Loucy (cell line): ENCODE data around the gene MUC3A.
"Not testable (repeated sequence)": the region's sequence is repeated elsewhere in the genome, so short reads cannot be mapped to it uniquely, and the experiment has no call there.

Experiments used
- H2AFZ ChIP-seq: fragments of 200-600 bp; sonication (generic); 2 replicates; pipeline ENCODE4 v1.6.0; 2016; ENCODE audit warnings: antibody characterized with exemption, mild to moderate bottlenecking, low read length, moderate library complexity
- H3F3A ChIP-seq: fragments of 200-600 bp; 2 replicates; pipeline ENCODE4 v1.6.0; 2016; ENCODE audit warnings: antibody characterized with exemption, low read depth, mild to moderate bottlenecking
- H3K27me3 ChIP-seq: fragments of 200-600 bp; sonication (generic); 2 replicates; pipeline ENCODE4 v1.6.1; 2014; ENCODE audit warnings: low read length, mild to moderate bottlenecking; ENCODE audit not compliant: insufficient read depth, poor library complexity, severe bottlenecking
- H3K36me3 ChIP-seq: fragments of 200-600 bp; sonication (generic); 2 replicates; pipeline ENCODE4 v1.6.1; 2016; ENCODE audit warnings: low read length; ENCODE audit not compliant: insufficient read depth
- H3K4me1 ChIP-seq: fragments of 200-600 bp; sonication (generic); 2 replicates; pipeline ENCODE4 v1.5.1; 2014; ENCODE audit warnings: low read length, mild to moderate bottlenecking; ENCODE audit not compliant: insufficient read depth, poor library complexity, severe bottlenecking
- H3K4me2 ChIP-seq: fragments of 200-600 bp; sonication (generic); 2 replicates; pipeline ENCODE4 v1.6.0; 2014; ENCODE audit warnings: antibody characterized with exemption, low read length, low read depth, mild to moderate bottlenecking; ENCODE audit not compliant: poor library complexity, severe bottlenecking
- H3K4me3 ChIP-seq: fragments of 200-600 bp; sonication (generic); 2 replicates; pipeline ENCODE4 v1.5.1; 2014; ENCODE audit warnings: low read length, mild to moderate bottlenecking, mixed read lengths; ENCODE audit not compliant: poor library complexity, severe bottlenecking
- H3K79me2 ChIP-seq: fragments of 200-600 bp; sonication (generic); 2 replicates; pipeline ENCODE4 v1.6.1; 2014; ENCODE audit warnings: low read length; ENCODE audit not compliant: insufficient read depth
- H3K9ac ChIP-seq: fragments of 200-600 bp; sonication (generic); 2 replicates; pipeline ENCODE4 v1.6.0; 2014; ENCODE audit warnings: mild to moderate bottlenecking, low read depth, low read length, moderate library complexity; ENCODE audit not compliant: poor library complexity, severe bottlenecking
- H3K9me2 ChIP-seq: fragments of 200-600 bp; sonication (generic); replicated peaks from 2 replicates; pipeline ENCODE4 v1.6.1; 2016; ENCODE audit warnings: low read depth, low read length, mixed read lengths
- H3K9me3 ChIP-seq: fragments of 200-600 bp; sonication (generic); 2 replicates; pipeline ENCODE4 v1.6.1; 2014; ENCODE audit warnings: mild to moderate bottlenecking, antibody characterized with exemption, low read length, low read depth; ENCODE audit not compliant: insufficient read depth
- H4K20me1 ChIP-seq: fragments of 200-600 bp; sonication (generic); 2 replicates; pipeline ENCODE4 v1.6.0; 2014; ENCODE audit warnings: antibody characterized with exemption, low read length, mild to moderate bottlenecking; ENCODE audit not compliant: insufficient read depth, poor library complexity, severe bottlenecking
- EZH2phosphoT487 ChIP-seq: fragments of 200-600 bp; IDR thresholded peaks from 2 replicates; pipeline ENCODE4 v1.6.1; 2018; ENCODE audit warnings: antibody characterized with exemption, mild to moderate bottlenecking, moderate library complexity, borderline replicate concordance
- TF ChIP-seq, protein P1 (sequence below): fragments of 200-600 bp; sonication (generic); conservative IDR thresholded peaks from 2 replicates; pipeline ENCODE4 v1.5.1; 2014; ENCODE audit warnings: mild to moderate bottlenecking, antibody characterized with exemption, low read length

Gene MUC3A

DNA sequence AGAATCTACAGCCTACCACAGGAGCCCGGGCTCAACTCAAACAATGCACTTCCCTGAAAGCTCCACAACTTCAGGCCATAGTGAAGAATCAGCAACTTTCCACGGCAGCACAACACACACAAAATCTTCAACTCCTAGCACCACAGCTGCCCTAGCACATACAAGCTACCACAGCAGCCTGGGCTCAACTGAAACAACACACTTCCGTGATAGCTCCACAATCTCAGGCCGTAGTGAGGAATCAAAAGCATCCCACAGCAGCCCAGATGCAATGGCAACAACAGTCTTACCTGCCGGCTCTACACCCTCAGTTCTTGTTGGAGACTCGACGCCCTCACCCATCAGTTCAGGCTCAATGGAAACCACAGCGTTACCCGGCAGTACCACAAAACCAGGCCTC, 42.3 kb downstream of the MUC3A start:
- Histone ChIP-seq H3K4me1 (no peaks in the 10 kb centered on the region), H2AFZ (no peak overlapping the region), H3K9ac (no peak overlapping the region), H3K4me2 (no peak overlapping the region), H3K9me2 (no peaks in the 10 kb centered on the region), H3K9me3 (peaks cover 5% of the 10 kb centered on the region; the same call in 1 of the 2 replicates), H3K4me3 (no peak overlapping the region), H3F3A (no peaks in the 10 kb centered on the region), H3K36me3 (no peaks in the 10 kb centered on the region), H3K27me3 (no peaks in the 10 kb centered on the region), H3K79me2 (no peaks in the 10 kb centered on the region), H4K20me1 (no peaks in the 10 kb centered on the region)
- no peak for TF ChIP-seq EZH2phosphoT487
- TF ChIP-seq, protein P1, sequence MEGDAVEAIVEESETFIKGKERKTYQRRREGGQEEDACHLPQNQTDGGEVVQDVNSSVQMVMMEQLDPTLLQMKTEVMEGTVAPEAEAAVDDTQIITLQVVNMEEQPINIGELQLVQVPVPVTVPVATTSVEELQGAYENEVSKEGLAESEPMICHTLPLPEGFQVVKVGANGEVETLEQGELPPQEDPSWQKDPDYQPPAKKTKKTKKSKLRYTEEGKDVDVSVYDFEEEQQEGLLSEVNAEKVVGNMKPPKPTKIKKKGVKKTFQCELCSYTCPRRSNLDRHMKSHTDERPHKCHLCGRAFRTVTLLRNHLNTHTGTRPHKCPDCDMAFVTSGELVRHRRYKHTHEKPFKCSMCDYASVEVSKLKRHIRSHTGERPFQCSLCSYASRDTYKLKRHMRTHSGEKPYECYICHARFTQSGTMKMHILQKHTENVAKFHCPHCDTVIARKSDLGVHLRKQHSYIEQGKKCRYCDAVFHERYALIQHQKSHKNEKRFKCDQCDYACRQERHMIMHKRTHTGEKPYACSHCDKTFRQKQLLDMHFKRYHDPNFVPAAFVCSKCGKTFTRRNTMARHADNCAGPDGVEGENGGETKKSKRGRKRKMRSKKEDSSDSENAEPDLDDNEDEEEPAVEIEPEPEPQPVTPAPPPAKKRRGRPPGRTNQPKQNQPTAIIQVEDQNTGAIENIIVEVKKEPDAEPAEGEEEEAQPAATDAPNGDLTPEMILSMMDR = no peak

DNA sequence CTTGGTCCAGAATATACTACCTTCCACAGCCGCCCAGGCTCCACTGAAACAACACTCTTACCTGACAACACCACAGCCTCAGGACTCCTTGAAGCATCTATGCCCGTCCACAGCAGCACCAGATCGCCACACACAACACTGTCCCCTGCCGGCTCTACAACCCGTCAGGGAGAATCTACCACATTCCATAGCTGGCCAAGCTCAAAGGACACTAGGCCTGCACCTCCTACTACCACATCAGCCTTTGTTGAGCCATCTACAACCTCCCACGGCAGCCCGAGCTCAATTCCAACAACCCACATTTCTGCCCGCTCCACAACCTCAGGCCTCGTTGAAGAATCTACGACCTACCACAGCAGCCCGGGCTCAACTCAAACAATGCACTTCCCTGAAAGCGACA, 42.9 kb downstream of the MUC3A start:
- not testable (repeated sequence) for H3K4me3 ChIP-seq, H3K9me3 ChIP-seq, H4K20me1 ChIP-seq, H3K4me1 ChIP-seq, H3K79me2 ChIP-seq, H3K9ac ChIP-seq, H3K36me3 ChIP-seq, H3K9me2 ChIP-seq, H3K4me2 ChIP-seq, H3F3A ChIP-seq, H2AFZ ChIP-seq, H3K27me3 ChIP-seq

DNA sequence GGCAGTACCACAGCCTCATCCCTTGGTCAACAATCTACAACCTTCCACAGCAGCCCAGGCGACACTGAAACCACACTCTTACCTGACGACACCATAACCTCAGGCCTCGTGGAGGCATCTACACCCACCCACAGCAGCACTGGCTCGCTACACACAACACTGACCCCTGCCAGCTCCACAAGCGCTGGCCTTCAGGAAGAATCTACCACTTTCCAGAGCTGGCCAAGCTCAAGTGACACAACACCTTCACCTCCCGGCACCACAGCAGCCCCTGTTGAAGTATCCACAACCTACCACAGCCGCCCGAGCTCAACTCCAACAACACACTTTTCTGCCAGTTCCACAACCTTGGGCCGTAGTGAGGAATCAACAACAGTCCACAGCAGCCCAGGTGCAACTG, 45.3 kb downstream of the MUC3A start:
- H3K27me3 ChIP-seq, H3K79me2 ChIP-seq, H2AFZ ChIP-seq, H3K4me3 ChIP-seq, H3K9me2 ChIP-seq, H3K9ac ChIP-seq, H3K36me3 ChIP-seq, H4K20me1 ChIP-seq, H3K4me2 ChIP-seq, H3F3A ChIP-seq, H3K9me3 ChIP-seq, H3K4me1 ChIP-seq: not testable (repeated sequence)

DNA sequence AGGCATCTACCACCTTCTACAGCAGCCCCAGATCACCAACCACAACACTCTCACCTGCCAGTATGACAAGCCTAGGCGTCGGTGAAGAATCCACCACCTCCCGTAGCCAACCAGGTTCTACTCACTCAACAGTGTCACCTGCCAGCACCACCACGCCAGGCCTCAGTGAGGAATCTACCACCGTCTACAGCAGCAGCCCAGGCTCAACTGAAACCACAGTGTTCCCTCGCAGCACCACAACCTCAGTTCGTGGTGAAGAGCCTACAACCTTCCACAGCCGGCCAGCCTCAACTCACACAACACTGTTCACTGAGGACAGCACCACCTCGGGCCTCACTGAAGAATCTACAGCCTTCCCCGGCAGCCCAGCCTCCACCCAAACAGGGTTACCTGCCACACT, 49.2 kb downstream of the MUC3A start:
- not testable (repeated sequence) for H3K9ac ChIP-seq, H3K9me2 ChIP-seq, H3K27me3 ChIP-seq, H3K36me3 ChIP-seq, H3K9me3 ChIP-seq, H4K20me1 ChIP-seq, H3K4me2 ChIP-seq, H3K79me2 ChIP-seq, H2AFZ ChIP-seq, H3F3A ChIP-seq, H3K4me1 ChIP-seq, H3K4me3 ChIP-seq

DNA sequence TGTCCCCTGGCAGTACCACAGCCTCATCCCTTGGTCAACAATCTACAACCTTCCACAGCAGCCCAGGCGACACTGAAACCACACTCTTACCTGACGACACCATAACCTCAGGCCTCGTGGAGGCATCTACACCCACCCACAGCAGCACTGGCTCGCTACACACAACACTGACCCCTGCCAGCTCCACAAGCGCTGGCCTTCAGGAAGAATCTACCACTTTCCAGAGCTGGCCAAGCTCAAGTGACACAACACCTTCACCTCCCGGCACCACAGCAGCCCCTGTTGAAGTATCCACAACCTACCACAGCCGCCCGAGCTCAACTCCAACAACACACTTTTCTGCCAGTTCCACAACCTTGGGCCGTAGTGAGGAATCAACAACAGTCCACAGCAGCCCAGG, 50.0 kb downstream of the MUC3A start:
- H3K4me2 ChIP-seq, H3K36me3 ChIP-seq, H3K4me3 ChIP-seq, H3K4me1 ChIP-seq, H3F3A ChIP-seq, H3K9ac ChIP-seq, H3K9me2 ChIP-seq, H3K27me3 ChIP-seq, H4K20me1 ChIP-seq, H2AFZ ChIP-seq, H3K79me2 ChIP-seq, H3K9me3 ChIP-seq: not testable (repeated sequence)

DNA sequence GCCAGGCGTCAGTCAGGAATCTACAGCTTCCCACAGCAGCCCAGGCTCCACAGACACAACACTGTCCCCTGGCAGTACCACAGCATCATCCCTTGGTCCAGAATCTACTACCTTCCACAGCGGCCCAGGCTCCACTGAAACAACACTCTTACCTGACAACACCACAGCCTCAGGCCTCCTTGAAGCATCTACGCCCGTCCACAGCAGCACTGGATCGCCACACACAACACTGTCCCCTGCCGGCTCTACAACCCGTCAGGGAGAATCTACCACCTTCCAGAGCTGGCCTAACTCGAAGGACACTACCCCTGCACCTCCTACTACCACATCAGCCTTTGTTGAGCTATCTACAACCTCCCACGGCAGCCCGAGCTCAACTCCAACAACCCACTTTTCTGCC, 50.7 kb downstream of the MUC3A start:
- H3K4me1 ChIP-seq, H2AFZ ChIP-seq, H3K79me2 ChIP-seq, H3K27me3 ChIP-seq, H3K9ac ChIP-seq, H3F3A ChIP-seq, H3K4me3 ChIP-seq, H4K20me1 ChIP-seq, H3K9me3 ChIP-seq, H3K36me3 ChIP-seq, H3K4me2 ChIP-seq, H3K9me2 ChIP-seq: not testable (repeated sequence)

DNA sequence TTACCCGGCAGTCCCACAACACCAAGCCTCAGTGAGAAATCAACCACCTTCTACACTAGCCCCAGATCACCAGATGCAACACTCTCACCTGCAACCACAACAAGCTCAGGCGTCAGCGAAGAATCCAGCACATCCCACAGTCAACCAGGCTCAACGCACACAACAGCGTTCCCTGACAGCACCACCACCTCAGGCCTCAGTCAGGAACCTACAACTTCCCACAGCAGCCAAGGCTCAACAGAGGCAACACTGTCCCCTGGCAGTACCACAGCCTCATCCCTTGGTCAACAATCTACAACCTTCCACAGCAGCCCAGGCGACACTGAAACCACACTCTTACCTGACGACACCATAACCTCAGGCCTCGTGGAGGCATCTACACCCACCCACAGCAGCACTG, 53.0 kb downstream of the MUC3A start:
- H4K20me1 ChIP-seq, H3F3A ChIP-seq, H3K9ac ChIP-seq, H3K36me3 ChIP-seq, H3K9me2 ChIP-seq, H3K27me3 ChIP-seq, H3K4me3 ChIP-seq, H3K4me2 ChIP-seq, H3K79me2 ChIP-seq, H3K4me1 ChIP-seq, H2AFZ ChIP-seq, H3K9me3 ChIP-seq: not testable (repeated sequence)
